Skeletal muscle tissue (tissue), 4 donors: ENCODE data around the gene MYH14. TPM values are rescaled to one million over a fixed set of nuclear protein-coding genes. Genes with fewer than 3 reads are reported as not detected.
"Not testable (repeated sequence)": the region's sequence is repeated elsewhere in the genome, so short reads cannot be mapped to it uniquely, and the experiment has no call there.

Source experiments
- H3K27ac ChIP-seq: one replicate; pipeline ENCODE4 v1.7.0; 2013; ENCODE audit warnings: mild to moderate bottlenecking, low read depth, low read length, inconsistent platforms
- H3K27me3 ChIP-seq, 3 donors: one replicate each; pipeline ENCODE4 v1.7.0; 2013; ENCODE audit warnings: low read length in 3 of 3; ENCODE audit not compliant: control insufficient read depth in 3 of 3, insufficient read depth in 3 of 3
- H3K36me3 ChIP-seq, 3 donors: one replicate each; pipeline ENCODE4 v1.7.0; 2013; ENCODE audit warnings: low read length in 3 of 3; ENCODE audit not compliant: control insufficient read depth in 3 of 3, insufficient read depth in 3 of 3
- H3K4me1 ChIP-seq, 3 donors: one replicate each; pipeline ENCODE4 v1.7.0; 2013; ENCODE audit warnings: low read length in 3 of 3, mild to moderate bottlenecking in 3 of 3; ENCODE audit not compliant: control insufficient read depth in 3 of 3, insufficient read depth in 3 of 3
- H3K4me3 ChIP-seq, 3 donors: one replicate each; pipeline ENCODE4 v1.7.0; 2013; ENCODE audit warnings: low read length in 3 of 3
- H3K9ac ChIP-seq, 3 donors: one replicate each; pipeline ENCODE4 v1.7.0; 2013; ENCODE audit warnings: low read length in 3 of 3, mild to moderate bottlenecking in 3 of 3, moderate library complexity in 2 of 3, low read depth in 1 of 3
- H3K9me3 ChIP-seq, 3 donors: one replicate each; pipeline ENCODE4 v1.7.0; 2013; ENCODE audit warnings: low read length in 3 of 3; ENCODE audit not compliant: control insufficient read depth in 3 of 3
- total RNA-seq: library from RNA; depleted of rRNA; stranded (reverse); fragments of >200 nt; gene quantifications from one replicate; pipeline ENCODE4 v1.2.3, GENCODE V29; 2014
- donor health status: Osteomylitis.

MYH14 gene
- total RNA-seq, 1 donor from 2014 or later, result 30.3 TPM

DNA sequence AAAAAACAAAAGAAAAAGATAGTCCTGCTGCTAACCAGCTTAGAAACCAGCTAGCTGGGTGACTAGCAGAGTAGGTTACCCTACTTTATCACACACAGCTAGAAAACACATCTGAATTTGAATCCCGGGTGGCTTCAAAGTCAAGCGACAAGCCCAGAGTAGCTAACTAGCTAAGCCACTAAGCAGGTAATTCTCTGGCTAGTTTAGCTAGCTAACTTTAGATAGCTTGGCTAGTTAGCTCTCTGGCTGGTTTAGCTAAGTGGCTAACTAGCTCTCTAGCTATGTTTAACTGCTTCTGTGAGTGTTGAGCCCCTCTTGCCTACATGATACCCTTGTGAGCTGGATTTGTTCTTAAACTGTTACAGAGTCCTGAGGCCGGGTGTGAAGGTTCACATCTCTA, 12.4 kb downstream of the MYH14 start:
- H3K27ac ChIP-seq, result no peak overlapping the region
- no peaks in the 10 kb centered on the region for H3K9me3 ChIP-seq
- H3K9ac ChIP-seq, result no peak overlapping the region

DNA sequence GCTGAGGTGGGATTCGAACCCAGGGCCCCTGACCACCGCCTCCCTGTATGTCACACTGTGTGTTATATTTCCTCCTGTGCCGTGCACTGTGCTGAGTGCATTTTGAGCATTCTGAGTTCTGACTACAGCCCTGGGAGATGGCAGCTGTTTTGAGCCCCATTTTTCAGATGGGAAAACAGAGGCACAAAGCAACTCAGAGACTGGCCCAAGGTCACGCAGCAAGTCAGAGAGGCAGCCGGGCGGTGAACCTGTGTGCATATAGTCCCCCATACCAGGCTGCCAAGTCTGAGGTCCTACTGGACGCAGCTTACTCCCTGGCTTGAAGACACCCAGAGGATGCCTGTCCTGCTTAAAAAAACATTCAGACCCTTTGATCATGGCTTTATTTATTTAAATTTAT, 17.7 kb downstream of the MYH14 start:
- H3K27ac ChIP-seq, result no peak overlapping the region
- H3K4me1 ChIP-seq, result no peaks in the 10 kb centered on the region
- H3K4me3 ChIP-seq, result no peak overlapping the region
- no peak overlapping the region for H3K9ac ChIP-seq
- H3K9me3 ChIP-seq, result no peaks in the 10 kb centered on the region
- H3K36me3 ChIP-seq, result peaks cover 29 to 37% (median 34%) of the 10 kb centered on the region in 3 donors
- no peaks in the 10 kb centered on the region for H3K27me3 ChIP-seq

More for the DNA sequence above, 12.4 kb downstream of the MYH14 start:
- no peaks in the 10 kb centered on the region for H3K27me3 ChIP-seq
- H3K4me3 ChIP-seq, result no peak overlapping the region
- H3K36me3 ChIP-seq, result peaks cover 14 to 18% (median 15%) of the 10 kb centered on the region in 3 donors
- peaks cover 0 to 6% (median 0%) of the 10 kb centered on the region in 3 donors for H3K4me1 ChIP-seq

DNA sequence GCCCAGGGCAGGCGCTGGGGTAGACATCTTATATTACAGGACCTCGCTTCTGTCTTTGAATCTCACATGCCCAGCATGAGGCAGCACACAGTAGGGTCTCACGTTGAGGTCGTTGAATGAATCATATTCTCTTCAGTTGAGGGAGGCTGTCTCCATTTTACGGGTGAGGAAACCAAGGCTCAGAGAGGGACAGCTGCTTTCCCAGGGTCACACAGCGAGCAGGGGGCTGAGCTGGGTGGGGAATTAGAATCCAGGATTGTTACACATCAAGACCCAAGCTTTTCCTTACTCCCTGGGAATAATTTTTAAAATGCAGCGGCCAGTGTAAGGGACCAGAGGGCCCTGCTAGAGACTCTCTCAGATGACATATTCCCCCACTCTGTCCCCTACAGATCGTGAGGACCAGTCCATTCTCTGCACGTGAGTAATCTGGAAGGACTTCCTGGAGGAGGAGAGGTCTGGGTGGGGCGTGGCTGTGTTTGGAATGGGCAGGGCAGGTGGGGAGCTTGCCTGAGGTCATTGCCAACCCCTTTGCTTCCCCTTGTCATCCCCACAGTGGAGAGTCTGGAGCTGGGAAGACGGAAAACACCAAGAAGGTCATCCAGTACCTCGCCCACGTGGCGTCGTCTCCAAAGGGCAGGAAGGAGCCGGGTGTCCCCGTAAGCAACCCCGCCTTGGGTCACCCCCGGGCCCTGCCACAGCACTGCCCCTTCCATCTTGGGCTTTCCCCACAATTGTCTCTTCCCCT, 19.4 kb downstream of the MYH14 start:
- H3K9me3 ChIP-seq, result no peaks in the 10 kb centered on the region
- no peak overlapping the region for H3K9ac ChIP-seq
- peaks cover 24 to 33% (median 31%) of the 10 kb centered on the region in 3 donors for H3K36me3 ChIP-seq
- H3K27me3 ChIP-seq, result no peaks in the 10 kb centered on the region
- no peak overlapping the region for H3K27ac ChIP-seq
- no peaks in the 10 kb centered on the region for H3K4me1 ChIP-seq
- H3K4me3 ChIP-seq, result no peak overlapping the region

DNA sequence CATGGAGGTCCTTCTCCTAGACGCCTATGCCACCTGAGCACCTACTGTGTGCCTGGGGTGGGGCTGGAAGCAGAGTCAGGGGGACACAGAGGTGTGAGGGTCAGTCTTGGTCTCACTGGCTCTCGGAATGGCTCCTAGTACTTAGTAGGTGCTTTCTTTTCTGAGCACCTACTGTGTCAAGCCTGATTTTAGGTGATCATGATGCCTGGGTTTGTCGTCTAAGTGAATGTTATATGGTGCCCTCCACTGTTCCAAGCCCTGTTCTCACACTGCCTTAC, 20.0 kb downstream of the MYH14 start:
- Histone ChIP-seq H3K27ac (no peak overlapping the region), H3K27me3 (no peaks in the 10 kb centered on the region), H3K36me3 (peaks cover 24 to 33% (median 33%) of the 10 kb centered on the region in 3 donors)

DNA sequence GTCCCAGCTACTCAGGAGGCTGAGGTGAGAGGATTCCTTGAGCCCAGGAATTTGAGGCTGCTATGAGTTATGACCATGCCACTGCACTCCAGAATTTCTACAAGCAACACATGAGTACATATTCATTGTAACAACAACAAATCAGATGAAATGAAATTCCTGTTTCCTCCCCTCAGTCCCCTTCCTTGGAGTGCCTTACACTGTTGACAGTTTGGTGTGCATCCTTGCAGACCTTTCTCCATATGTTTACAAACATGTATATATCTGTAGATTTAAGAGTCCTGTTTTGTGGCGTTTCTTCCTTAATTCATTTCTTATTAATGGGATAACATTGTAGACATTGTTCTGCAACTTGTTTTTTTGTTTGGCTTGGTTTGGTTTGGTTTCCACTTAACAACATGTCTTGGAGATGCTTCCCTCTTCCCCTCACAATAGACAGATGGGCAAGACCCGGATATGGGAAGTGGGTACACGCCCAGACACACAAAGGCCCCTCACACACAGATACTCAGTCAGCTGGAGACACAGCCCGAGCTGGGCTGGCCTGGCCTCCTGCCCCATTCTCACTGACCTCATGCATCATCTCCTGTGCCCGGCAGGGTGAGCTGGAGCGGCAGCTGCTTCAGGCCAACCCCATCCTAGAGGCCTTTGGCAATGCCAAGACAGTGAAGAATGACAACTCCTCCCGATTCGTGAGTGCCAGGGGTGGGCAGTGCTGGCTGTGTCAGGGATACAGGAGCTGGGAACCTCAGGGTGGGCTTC, 21.7 kb downstream of the MYH14 start:
- Histone ChIP-seq H3K27ac (no peak overlapping the region), H3K9ac (no peak overlapping the region), H3K36me3 (peaks cover 24 to 33% (median 32%) of the 10 kb centered on the region in 3 donors), H3K4me1 (no peaks in the 10 kb centered on the region), H3K27me3 (no peaks in the 10 kb centered on the region), H3K9me3 (no peaks in the 10 kb centered on the region), H3K4me3 (no peak overlapping the region)

More for the DNA sequence above, 20.0 kb downstream of the MYH14 start:
- Histone ChIP-seq H3K4me3 (no peak overlapping the region), H3K9me3 (no peaks in the 10 kb centered on the region), H3K4me1 (no peaks in the 10 kb centered on the region), H3K9ac (no peak overlapping the region)

DNA sequence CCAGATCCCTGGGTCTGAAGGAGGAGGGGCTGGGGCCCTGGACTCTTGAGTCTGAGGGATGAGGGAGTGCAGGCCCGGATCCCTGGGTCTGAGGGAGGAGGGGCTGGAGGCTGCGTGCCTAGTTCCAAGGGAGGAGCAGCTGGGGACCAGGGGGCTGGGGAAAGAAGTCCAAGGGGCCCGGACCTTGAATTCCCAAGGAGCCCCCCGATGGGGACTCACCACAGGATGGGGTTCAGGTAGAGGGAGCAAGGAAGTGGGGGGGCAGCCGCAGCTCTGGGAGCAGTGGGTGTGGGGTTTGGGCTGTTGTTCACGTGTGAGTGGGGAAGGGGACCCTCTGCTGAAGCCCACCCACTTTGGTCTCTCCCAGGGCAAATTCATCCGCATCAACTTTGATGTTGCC, 23.1 kb downstream of the MYH14 start:
- Histone ChIP-seq H3K4me3 (no peak overlapping the region), H3K27ac (no peak overlapping the region), H3K36me3 (peaks cover 22 to 30% (median 30%) of the 10 kb centered on the region in 3 donors), H3K9ac (no peak overlapping the region), H3K27me3 (no peaks in the 10 kb centered on the region), H3K9me3 (no peaks in the 10 kb centered on the region), H3K4me1 (no peaks in the 10 kb centered on the region)

DNA sequence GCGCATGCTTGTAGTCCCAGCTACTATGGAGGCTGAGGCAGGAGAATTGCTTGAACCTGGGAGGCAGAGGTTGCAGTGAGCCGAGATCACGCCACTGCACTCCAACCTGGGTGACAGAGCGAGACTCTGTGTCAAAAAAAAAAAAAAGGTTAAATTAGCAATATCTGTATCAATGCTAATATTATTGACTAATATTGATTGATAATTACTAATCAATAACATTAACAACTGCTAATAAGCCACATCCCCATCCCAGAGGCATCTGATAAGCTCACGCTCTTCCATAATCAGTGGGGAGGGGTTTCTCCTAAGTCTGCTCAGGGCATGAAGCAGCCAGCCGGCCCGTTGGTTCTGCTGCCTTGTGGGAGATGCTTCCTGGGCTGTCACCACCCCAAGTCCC, 24.7 kb downstream of the MYH14 start:
- not testable (repeated sequence) for H3K4me1 ChIP-seq, H3K27me3 ChIP-seq, H3K27ac ChIP-seq, H3K9ac ChIP-seq, H3K9me3 ChIP-seq, H3K4me3 ChIP-seq
- peaks cover 14 to 34% (median 22%) of the 10 kb centered on the region in 3 donors for H3K36me3 ChIP-seq

DNA sequence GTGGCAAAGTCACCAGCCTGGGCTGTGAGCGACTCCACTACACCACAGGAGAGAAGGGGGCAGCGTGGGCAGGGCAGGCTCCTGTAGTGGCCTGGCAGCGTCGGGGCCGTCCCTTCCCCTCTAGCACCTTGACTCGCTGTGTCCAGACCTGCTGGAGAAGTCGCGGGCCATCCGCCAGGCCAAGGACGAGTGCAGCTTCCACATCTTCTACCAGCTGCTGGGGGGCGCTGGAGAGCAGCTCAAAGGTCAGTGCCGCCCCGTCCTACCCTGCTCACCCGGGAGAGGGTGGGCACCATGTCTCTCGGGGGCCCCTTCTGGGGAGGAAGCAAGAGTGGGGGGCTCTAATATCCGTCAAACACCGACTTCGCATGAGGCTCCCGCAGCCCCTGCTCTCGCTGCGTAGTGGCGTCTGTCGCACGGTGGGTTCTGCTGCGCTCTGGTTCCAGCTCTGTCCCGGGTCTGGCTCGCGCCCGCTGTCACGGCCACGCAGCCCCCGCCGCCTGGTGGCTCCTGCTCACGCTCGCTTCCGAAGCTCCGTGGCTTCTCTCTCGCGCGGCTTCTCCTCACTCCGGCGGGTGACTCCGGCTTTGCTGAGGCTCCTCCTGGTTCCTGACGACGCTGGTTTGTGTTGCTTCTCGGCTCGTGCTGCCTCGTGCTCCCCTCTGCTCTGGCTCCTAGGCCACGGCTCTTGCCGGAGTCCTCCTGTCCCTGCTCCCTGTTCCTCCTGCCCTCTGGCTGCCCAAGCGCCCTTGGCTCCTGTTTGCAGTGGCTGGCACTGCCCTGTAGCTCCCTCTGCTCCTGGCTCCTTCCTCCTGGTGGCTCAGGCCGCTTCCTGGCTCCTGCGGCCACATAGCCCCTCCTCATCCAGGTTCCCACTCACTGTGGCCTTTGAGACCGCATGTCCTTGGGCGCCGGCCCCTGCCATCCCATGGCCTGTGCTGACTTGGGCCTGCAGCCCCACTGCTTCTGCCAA, 27.2 kb downstream of the MYH14 start:
- H3K27ac ChIP-seq, result no peak overlapping the region
- H3K27me3 ChIP-seq, result no peaks in the 10 kb centered on the region

DNA sequence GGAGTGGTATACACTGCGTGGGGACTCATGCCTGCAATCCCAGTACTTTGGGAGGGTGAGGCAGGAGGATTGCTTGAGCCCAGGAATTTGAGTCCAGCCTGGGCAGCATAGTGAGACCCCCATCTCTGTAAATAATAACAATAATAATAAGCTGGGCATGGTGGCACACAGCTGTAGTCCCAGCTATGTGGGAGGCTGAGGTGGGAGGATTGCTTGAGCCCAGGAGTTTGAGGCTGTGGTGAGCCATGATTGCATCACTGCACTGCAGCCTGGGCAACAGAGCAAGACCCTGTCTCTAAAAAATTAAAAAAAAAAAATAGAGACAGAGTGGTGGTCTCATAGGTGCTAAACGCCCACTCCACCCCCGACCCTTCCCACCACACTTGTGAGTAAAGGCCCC, 28.0 kb downstream of the MYH14 start:
- H3K27me3 ChIP-seq, H3K27ac ChIP-seq, H3K36me3 ChIP-seq, H3K9ac ChIP-seq, H3K9me3 ChIP-seq, H3K4me3 ChIP-seq: not testable (repeated sequence)
- H3K4me1 ChIP-seq, result peaks cover 9 to 14% (median 11%) of the 10 kb centered on the region in 3 donors

More for the DNA sequence above, 27.2 kb downstream of the MYH14 start:
- Histone ChIP-seq H3K4me3 (no peak overlapping the region), H3K9ac (no peak overlapping the region), H3K4me1 (peaks cover 9 to 14% (median 11%) of the 10 kb centered on the region in 3 donors), H3K9me3 (no peaks in the 10 kb centered on the region), H3K36me3 (peaks cover 2 to 9% (median 9%) of the 10 kb centered on the region in 3 donors)
